ENCODE data around the gene CTSZ.

- TF ChIP-seq E2F1 (CRISPR knock-in tag; IDR thresholded peaks at IDR 0.05) = no peak
- TF ChIP-seq CTCF (IDR thresholded peaks at IDR 0.05) = no peak
- TF ChIP-seq AFF4 (CRISPR knock-in tag; IDR thresholded peaks at IDR 0.05; ENCODE audit: borderline replicate concordance) = no peak
- no peak for TF ChIP-seq ARID4B (CRISPR knock-in tag; IDR thresholded peaks at IDR 0.05; ENCODE audit: borderline replicate concordance)
- no peak for TF ChIP-seq ZNF281 (CRISPR knock-in tag; IDR thresholded peaks at IDR 0.05)
- no peak for TF ChIP-seq ZNF138 (CRISPR knock-in tag; conservative IDR thresholded peaks at IDR 0.05)
- no peak for TF ChIP-seq SP1 (CRISPR knock-in tag; conservative IDR thresholded peaks at IDR 0.05)
- no peak for TF ChIP-seq FOXP4 (CRISPR knock-in tag; IDR thresholded peaks at IDR 0.05)
- TF ChIP-seq IRF1 (CRISPR knock-in tag; IDR thresholded peaks at IDR 0.05) = no peak
Observed at GRCh38 chr20:59014680-59015389, 7.8 kb upstream of the CTSZ start.
